ENCODE measurements around the gene HSPB2. TPM values are rescaled to one million over a fixed set of nuclear protein-coding genes. Genes with fewer than 3 reads are reported as not detected.

HSPB2 gene
- total and polyA plus RNA-seq, 2 of the 8 experiments (the other 6 are each of a cell fraction or from before 2014, with no cell fraction given): 0.32 to 0.86 TPM

DNA sequence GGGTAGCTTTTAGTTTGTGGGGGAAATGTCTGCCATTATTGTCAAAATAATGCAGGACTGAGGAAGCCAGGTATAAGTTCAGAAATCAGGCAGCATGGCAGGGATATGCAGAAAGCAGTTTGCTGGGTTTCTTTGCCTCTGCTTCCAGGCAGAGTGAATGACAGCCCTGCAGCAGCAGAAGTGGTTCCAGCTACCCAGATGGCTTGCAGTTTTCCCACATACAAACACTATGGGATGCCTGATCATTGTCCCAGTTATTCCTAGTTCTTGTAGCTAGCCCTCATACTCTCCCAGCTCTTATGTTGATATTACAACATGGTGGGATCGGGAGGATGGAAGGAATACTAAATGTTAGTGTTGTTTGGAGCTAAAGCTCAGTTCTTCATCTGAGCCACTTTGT lies 21.8 kb downstream of the HSPB2 start:
- ChIA-PET CTCF (ENCODE audit: partially characterized antibody) (interaction anchor here (0.7 to 25.5 kb wide), 8 partner anchors 10 to 157 kb away, joined by 3 to 565 read pairs (median 4); partner anchors contain the start of gene ALG9), POLR2A (ENCODE audit: partially characterized antibody) (no interaction called here)
- H2BK20ac ChIP-seq (ENCODE audit: low read length): no peak overlapping the region
- H3K23ac ChIP-seq (ENCODE audit: insufficient read length): no peak overlapping the region
- H3K4me1 ChIP-seq (replicated peaks in 1 of 4; ENCODE audit: control insufficient read depth in 3 of 4, insufficient read depth in 4 of 4, low read length in 3 of 4): peaks cover 12 to 22% (median 12%) of the 10 kb centered on the region in 4 experiments
- whole genome bisulfite sequencing, 2 experiments (ENCODE audit: extremely low coverage in 1 of 2, insufficient coverage in 1 of 2, insufficient read length in 1 of 2, insufficient replicate concordance in 2 of 2, low coverage in 1 of 2, low lambda C conversion rate in 2 of 2, missing lambda C conversion rate in 1 of 2): 86% methylated on average over 1 of the region's 1 CpG; no CpG with 5 or more reads in 1 of the 2 experiments
- no peaks in the 10 kb centered on the region for H4K20me1 ChIP-seq (replicated peaks in 1 of 2; ENCODE audit: control insufficient read depth in 1 of 2, insufficient read depth in 2 of 2, low read length in 2 of 2)
- H3K27ac ChIP-seq (ENCODE audit: low read depth, low read length): no peak overlapping the region
- no peak for DNase-seq (ENCODE audit: low read depth in 1 of 2, low spot score in 2 of 2)
- no peak overlapping the region for H3K14ac ChIP-seq (ENCODE audit: insufficient read length)
- H3K27me3 ChIP-seq (replicated peaks in 1 of 4; ENCODE audit: control insufficient read depth in 3 of 4, extremely low read depth in 1 of 4, insufficient read depth in 3 of 4, low read length in 3 of 4): no peaks in the 10 kb centered on the region
- no peak for FAIRE-seq
- no peak overlapping the region for H2BK120ac ChIP-seq (replicated peaks; ENCODE audit: low read depth, low read length)
- H3K4ac ChIP-seq (replicated peaks; ENCODE audit: insufficient read length, low read depth, low read length): no peak overlapping the region
- H2AFZ ChIP-seq (ENCODE audit: low read length): no peak overlapping the region
- no peak overlapping the region for H3K4me2 ChIP-seq (ENCODE audit: insufficient read depth in 1 of 2, low read depth in 2 of 2, low read length in 2 of 2)
- H3K36me3 ChIP-seq (ENCODE audit: control insufficient read depth in 2 of 4, insufficient read depth in 4 of 4, low read length in 3 of 4): no peaks in the 10 kb centered on the region
- 0 out of 7 replicates have a peak overlapping the region, but pooled peaks of 1 of the 4 experiments have one; percentile 7 for H3K9ac ChIP-seq (replicated peaks in 1 of 4; ENCODE audit: extremely low read depth in 1 of 4, low read depth in 3 of 4, low read length in 3 of 4)
- no peaks in the 10 kb centered on the region for H3K79me2 ChIP-seq (ENCODE audit: control insufficient read depth in 1 of 2, insufficient read depth in 2 of 2, low read length in 2 of 2)
- H4K5ac ChIP-seq (ENCODE audit: insufficient read length, low read depth, low read length): no peak overlapping the region
- H2BK12ac ChIP-seq (ENCODE audit: low read depth, low read length): no peak overlapping the region
- no peak overlapping the region for H2BK5ac ChIP-seq (ENCODE audit: low read depth, low read length)
- H3K9me3 ChIP-seq (ENCODE audit: insufficient read depth in 2 of 2, low read depth in 1 of 2, low read length in 1 of 2): no peaks in the 10 kb centered on the region
- H3K23me2 ChIP-seq (ENCODE audit: low read depth, low read length): peaks cover 10% of the 10 kb centered on the region
- H4K8ac ChIP-seq (ENCODE audit: extremely low read depth, insufficient read depth, low read length): no peak overlapping the region
- no peak overlapping the region for H3K56ac ChIP-seq (replicated peaks; ENCODE audit: insufficient read length, low read depth, low read length)
- no peak overlapping the region for H4K91ac ChIP-seq (replicated peaks; ENCODE audit: insufficient read length, low read length)
- H3K18ac ChIP-seq (ENCODE audit: extremely low read depth, low read length): no peak overlapping the region
- H2AK5ac ChIP-seq (ENCODE audit: low read depth, low read length): no peak overlapping the region
- no peak overlapping the region for H3K4me3 ChIP-seq (ENCODE audit: extremely low read depth in 1 of 4, insufficient read depth in 2 of 4, low read depth in 3 of 4, low read length in 4 of 4)
- no peak overlapping the region for H2BK15ac ChIP-seq (ENCODE audit: low read length)
- no peaks in the 10 kb centered on the region for H3K79me1 ChIP-seq (ENCODE audit: low read depth, low read length)
- TF ChIP-seq GABPA (IDR thresholded peaks at IDR 0.05; ENCODE audit: borderline replicate concordance, insufficient read depth, low read length) (no peak), SIRT6 (IDR thresholded peaks at IDR 0.05; ENCODE audit: low read length) (no peak), HDAC2 (IDR thresholded peaks at IDR 0.05; ENCODE audit: borderline replicate concordance in 1 of 2, low read depth in 2 of 2, low read length in 2 of 2) (no peak), TAF1 (IDR thresholded peaks at IDR 0.05; ENCODE audit: low read depth, low read length) (no peak), RBBP5 (IDR thresholded peaks at IDR 0.05; ENCODE audit: borderline replicate concordance, low read depth, low read length) (no peak), TAF7 (optimal IDR thresholded peaks at IDR 0.05; ENCODE audit: borderline replicate concordance, low read depth, low read length) (no peak), YY1 (IDR thresholded peaks at IDR 0.05; ENCODE audit: low read depth, low read length) (no peak), POLR2AphosphoS5 (IDR thresholded peaks at IDR 0.05; ENCODE audit: low read depth, low read length) (no peak), TCF12 (IDR thresholded peaks at IDR 0.05; ENCODE audit: low read depth, low read length) (no peak), TEAD4 (IDR thresholded peaks at IDR 0.05; ENCODE audit: low read depth, low read length) (no peak), SIN3A (conservative IDR thresholded peaks at IDR 0.05 in 1 of 2, IDR thresholded peaks at IDR 0.05 in 1 of 2; ENCODE audit: low read depth in 1 of 2, low read length in 2 of 2) (no peak), EP300 (IDR thresholded peaks at IDR 0.05; ENCODE audit: borderline replicate concordance in 1 of 2, low read depth in 2 of 2, low read length in 2 of 2) (no peak), ASH2L (IDR thresholded peaks at IDR 0.05; ENCODE audit: low read length) (no peak), CBX5 (IDR thresholded peaks at IDR 0.05; ENCODE audit: low read depth, low read length) (no peak), FOSL1 (IDR thresholded peaks at IDR 0.05; ENCODE audit: insufficient read depth, low read depth, low read length) (no peak)
